Astrocyte (in vitro differentiated cells and primary cell): ENCODE measurements around the gene TSPEAR. TPM values are rescaled to one million over a fixed set of nuclear protein-coding genes. Genes with fewer than 3 reads are reported as not detected.
A peak's percentile ranks its signal among the peaks of the same experiment; 100 is the strongest.
"Not testable (repeated sequence)": the region's sequence is repeated elsewhere in the genome, so short reads cannot be mapped to it uniquely, and the experiment has no call there.

ENCODE experiments used
- DNase-seq: peaks from one replicate; pipeline ENCODE4 v3.0.0-alpha.2; 2010; ENCODE audit warnings: low read depth
- FAIRE-seq: peaks from 2 replicates; lab custom pipeline; 2011; peaks lifted over from hg19 to GRCh38; lab: Jason Lieb, UNC
- H2AFZ ChIP-seq: 2 replicates; pipeline ENCODE4 v1.6.0; 2012; ENCODE audit warnings: low read depth, low read length, inconsistent platforms
- H3K27ac ChIP-seq: 2 replicates; pipeline ENCODE4 v1.5.1; 2011; ENCODE audit warnings: low read depth, low read length, inconsistent platforms
- H3K27me3 ChIP-seq: 2 replicates; pipeline ENCODE4 v1.6.0; 2011; ENCODE audit warnings: low read length, inconsistent platforms; ENCODE audit not compliant: insufficient read depth
- H3K36me3 ChIP-seq: 2 replicates; pipeline ENCODE4 v1.5.1; 2011; ENCODE audit warnings: low read length, inconsistent platforms; ENCODE audit not compliant: insufficient read depth
- H3K4me1 ChIP-seq: 2 replicates; pipeline ENCODE4 v1.5.1; 2011; ENCODE audit warnings: low read length, inconsistent platforms; ENCODE audit not compliant: insufficient read depth
- H3K4me2 ChIP-seq: 2 replicates; pipeline ENCODE4 v1.6.0; 2012; ENCODE audit warnings: low read length, inconsistent platforms
- H3K4me3 ChIP-seq: 2 replicates; pipeline ENCODE4 v1.5.1; 2011; ENCODE audit warnings: low read depth, mild to moderate bottlenecking, low read length, inconsistent platforms; ENCODE audit not compliant: insufficient read depth
- H3K79me2 ChIP-seq: 2 replicates; pipeline ENCODE4 v1.6.0; 2012; ENCODE audit warnings: mild to moderate bottlenecking, low read length, inconsistent platforms; ENCODE audit not compliant: insufficient read depth
- H3K9ac ChIP-seq: 2 replicates; pipeline ENCODE4 v1.6.0; 2012; ENCODE audit warnings: mild to moderate bottlenecking, low read length, inconsistent platforms
- H3K9me3 ChIP-seq: 2 replicates; pipeline ENCODE4 v1.5.1; 2012; ENCODE audit warnings: low read depth, mild to moderate bottlenecking, low read length, inconsistent platforms; ENCODE audit not compliant: insufficient read depth
- H4K20me1 ChIP-seq: 2 replicates; pipeline ENCODE4 v1.6.0; 2012; ENCODE audit warnings: low read length, inconsistent platforms; ENCODE audit not compliant: insufficient read depth
- H3K27ac Mint-ChIP-seq: one replicate; pipeline ENCODE4 v1.8.0; 2021; ENCODE audit warnings: mild to moderate bottlenecking, mixed read lengths; ENCODE audit not compliant: unreplicated experiment
- H3K27me3 Mint-ChIP-seq: one replicate; pipeline ENCODE4 v1.8.0; 2021; ENCODE audit warnings: low read depth, mixed read lengths; ENCODE audit not compliant: unreplicated experiment
- H3K36me3 Mint-ChIP-seq: one replicate; pipeline ENCODE4 v1.8.0; 2021; ENCODE audit warnings: low read depth, mixed read lengths; ENCODE audit not compliant: unreplicated experiment
- H3K4me1 Mint-ChIP-seq: one replicate; pipeline ENCODE4 v1.8.0; 2021; ENCODE audit warnings: low read depth, mixed read lengths; ENCODE audit not compliant: unreplicated experiment
- H3K4me3 Mint-ChIP-seq: one replicate; pipeline ENCODE4 v1.8.0; 2021; ENCODE audit warnings: mild to moderate bottlenecking, moderate library complexity, mixed read lengths; ENCODE audit not compliant: unreplicated experiment
- H3K9me3 Mint-ChIP-seq: one replicate; pipeline ENCODE4 v1.8.0; 2021; ENCODE audit warnings: mild to moderate bottlenecking, mixed read lengths; ENCODE audit not compliant: unreplicated experiment
- CTCF ChIP-seq: IDR thresholded peaks from 2 replicates; pipeline ENCODE4 v1.5.1; 2011; ENCODE audit warnings: low read depth, mild to moderate bottlenecking, inconsistent platforms, low read length, moderate library complexity; ENCODE audit not compliant: insufficient read depth
- EZH2 ChIP-seq: IDR thresholded peaks from 2 replicates; pipeline ENCODE4 v1.6.1; 2012; ENCODE audit warnings: mild to moderate bottlenecking, low read length, inconsistent platforms; ENCODE audit not compliant: insufficient read depth
- total RNA-seq: library from RNA; stranded (reverse); gene quantifications from 2 replicates; pipeline ENCODE4 v1.2.1, GENCODE V29; 2021

Gene TSPEAR
- total RNA-seq, 1 donor from 2014 or later: not detected

GRCh38 chr21:44479556-44480199 is 231.7 kb downstream of the TSPEAR start:
- H3K4me1 ChIP-seq, H3K9ac ChIP-seq, H3K36me3 Mint-ChIP-seq, H3K4me1 Mint-ChIP-seq, H3K4me2 ChIP-seq, H3K9me3 ChIP-seq, DNase-seq, H3K4me3 ChIP-seq, FAIRE-seq, H3K36me3 ChIP-seq, H2AFZ ChIP-seq, H3K27me3 ChIP-seq, H3K27ac Mint-ChIP-seq, H3K9me3 Mint-ChIP-seq, H3K27ac ChIP-seq, H3K4me3 Mint-ChIP-seq, H4K20me1 ChIP-seq, H3K79me2 ChIP-seq: not testable (repeated sequence)
- peaks cover 12% of the 10 kb centered on the region for H3K27me3 Mint-ChIP-seq
- TF ChIP-seq CTCF: peak; percentile 19

- H2AFZ ChIP-seq: no peak overlapping the region
- H3K27ac ChIP-seq: no peak overlapping the region
- FAIRE-seq (no peak), DNase-seq (no peak)
- H4K20me1 ChIP-seq: no peaks in the 10 kb centered on the region
- H3K4me3 Mint-ChIP-seq: no peak overlapping the region
- no peaks in the 10 kb centered on the region for H3K27me3 ChIP-seq
- H3K79me2 ChIP-seq: no peaks in the 10 kb centered on the region
- H3K9me3 Mint-ChIP-seq: no peaks in the 10 kb centered on the region
- no peak overlapping the region for H3K4me2 ChIP-seq
- H3K27me3 Mint-ChIP-seq: peaks cover 4% of the 10 kb centered on the region
- no peaks in the 10 kb centered on the region for H3K4me1 Mint-ChIP-seq
- no peaks in the 10 kb centered on the region for H3K36me3 Mint-ChIP-seq
- TF ChIP-seq CTCF (no peak), EZH2 (no peak)
- H3K9me3 ChIP-seq: no peaks in the 10 kb centered on the region
- no peaks in the 10 kb centered on the region for H3K4me1 ChIP-seq
- H3K9ac ChIP-seq: no peak overlapping the region
- no peak overlapping the region for H3K27ac Mint-ChIP-seq
- no peaks in the 10 kb centered on the region for H3K36me3 ChIP-seq
- H3K4me3 ChIP-seq: no peak overlapping the region
Measured at GRCh38 chr21:44478801-44479167, 232.6 kb downstream of the TSPEAR start.

GRCh38 chr21:44478124-44478800 is 233.1 kb downstream of the TSPEAR start:
- H3K9ac ChIP-seq: no peak overlapping the region
- FAIRE-seq (no peak), DNase-seq (no peak)
- no peak overlapping the region for H3K4me3 ChIP-seq
- no peaks in the 10 kb centered on the region for H3K27me3 ChIP-seq
- H3K9me3 ChIP-seq: no peaks in the 10 kb centered on the region
- no peak overlapping the region for H3K27ac ChIP-seq
- H4K20me1 ChIP-seq: no peaks in the 10 kb centered on the region
- Mint-ChIP-seq H3K27me3 (peaks cover 3% of the 10 kb centered on the region), H3K27ac (no peak overlapping the region), H3K9me3 (no peaks in the 10 kb centered on the region), H3K36me3 (no peaks in the 10 kb centered on the region), H3K4me3 (no peak overlapping the region), H3K4me1 (no peaks in the 10 kb centered on the region)
- H2AFZ ChIP-seq: no peak overlapping the region
- TF ChIP-seq CTCF: no peak
- H3K36me3 ChIP-seq: no peaks in the 10 kb centered on the region
- H3K79me2 ChIP-seq: no peaks in the 10 kb centered on the region
- H3K4me2 ChIP-seq: no peak overlapping the region
- H3K4me1 ChIP-seq: no peaks in the 10 kb centered on the region
